Urinary bladder (tissue), 4 donors: Measurements from ENCODE around the gene SLC25A41. TPM values are rescaled to one million over a fixed set of nuclear protein-coding genes. Genes with fewer than 3 reads are reported as not detected.
A peak's percentile ranks its signal among the peaks of the same experiment; 100 is the strongest.

Source experiments
- DNase-seq: peaks from one replicate; pipeline ENCODE4 v3.0.0-alpha.2; 2015; ENCODE audit errors: extremely low spot score
- H3K27ac ChIP-seq: one replicate; pipeline ENCODE4 v1.5.1; 2013; ENCODE audit warnings: low read depth, mild to moderate bottlenecking, moderate library complexity
- H3K36me3 ChIP-seq: one replicate; pipeline ENCODE4 v1.6.1; 2013; ENCODE audit warnings: mild to moderate bottlenecking, moderate library complexity; ENCODE audit not compliant: insufficient read depth
- H3K4me1 ChIP-seq: one replicate; pipeline ENCODE4 v1.6.1; 2013; ENCODE audit warnings: mild to moderate bottlenecking, moderate library complexity; ENCODE audit not compliant: insufficient read depth
- H3K4me3 ChIP-seq: one replicate; pipeline ENCODE4 v1.5.1; 2013; ENCODE audit warnings: low read depth, low read length
- WGBS: extraction: QIAGEN DNeasy Blood & Tissue Kit; methylation state at CpG from one replicate; pipeline ENCODE4 v1.1.7; 2013; 5-methylcytosine and 5-hydroxymethylcytosine counted together
- polyA plus RNA-seq: library from polyadenylated mRNA; stranded (reverse); fragments of 200-250 nt; gene quantifications from one replicate; pipeline ENCODE4 v1.2.3, GENCODE V29; 2013
- total RNA-seq: library from RNA; depleted of rRNA; stranded (reverse); fragments of >200 nt; gene quantifications from one replicate; pipeline ENCODE4 v1.2.3, GENCODE V29; 2014
- donor health status: healthy with polysubstance abuse.
- donor health status: healthy.

Gene SLC25A41
- total RNA-seq (not detected), polyA plus RNA-seq (1.0 TPM)

GRCh38 chr19:6433663-6434062 lies at the start of gene SLC25A41:
SLC25A41 (minus strand) TSS chr19:6433763; CDS start chr19:6433693, 70 bp downstream.
- 92% methylated on average over 10 of the region's 10 CpGs for WGBS

GRCh38 chr19:6483235-6483634 lies 49.7 kb upstream of the SLC25A41 start:
- Histone ChIP-seq H3K4me1 (no peaks in the 10 kb centered on the region), H3K36me3 (no peaks in the 10 kb centered on the region), H3K27ac (no peak overlapping the region), H3K4me3 (no peak overlapping the region)
- DNase-seq = no peak
- 30% methylated on average over 3 of the region's 3 CpGs for WGBS

More at GRCh38 chr19:6433663-6434062, at the start of gene SLC25A41:
- no peak within 1 kb of the TSS for H3K4me3 ChIP-seq
- H3K27ac ChIP-seq = no peak within 1 kb of the TSS
- no peaks in the 10 kb centered on the region for H3K4me1 ChIP-seq
- H3K36me3 ChIP-seq = no peaks in the 10 kb centered on the region
- DNase-seq = no peak

- Histone ChIP-seq H3K36me3 (no peaks in the 10 kb centered on the region), H3K4me1 (no peaks in the 10 kb centered on the region), H3K4me3 (no peak overlapping the region), H3K27ac (no peak overlapping the region)
- DNase-seq = no peak
- 97% methylated on average over 8 of the region's 8 CpGs for WGBS
These were observed 48.8 kb upstream of the SLC25A41 start for GRCh38 chr19:6482343-6482686.

GRCh38 chr19:6481541-6482342 lies 48.2 kb upstream of the SLC25A41 start, which contains the start of gene DENND1C:
DENND1C (minus strand) TSS chr19:6481787; CDS start chr19:6481695, 92 bp downstream.
- Histone ChIP-seq H3K27ac (no peak within 1 kb of the TSS), H3K36me3 (no peaks in the 10 kb centered on the region), H3K4me3 (peak within 1 kb of the TSS; percentile 19), H3K4me1 (no peaks in the 10 kb centered on the region)
- no peak for DNase-seq
- WGBS = 36% methylated on average over 24 of the region's 24 CpGs

DNA sequence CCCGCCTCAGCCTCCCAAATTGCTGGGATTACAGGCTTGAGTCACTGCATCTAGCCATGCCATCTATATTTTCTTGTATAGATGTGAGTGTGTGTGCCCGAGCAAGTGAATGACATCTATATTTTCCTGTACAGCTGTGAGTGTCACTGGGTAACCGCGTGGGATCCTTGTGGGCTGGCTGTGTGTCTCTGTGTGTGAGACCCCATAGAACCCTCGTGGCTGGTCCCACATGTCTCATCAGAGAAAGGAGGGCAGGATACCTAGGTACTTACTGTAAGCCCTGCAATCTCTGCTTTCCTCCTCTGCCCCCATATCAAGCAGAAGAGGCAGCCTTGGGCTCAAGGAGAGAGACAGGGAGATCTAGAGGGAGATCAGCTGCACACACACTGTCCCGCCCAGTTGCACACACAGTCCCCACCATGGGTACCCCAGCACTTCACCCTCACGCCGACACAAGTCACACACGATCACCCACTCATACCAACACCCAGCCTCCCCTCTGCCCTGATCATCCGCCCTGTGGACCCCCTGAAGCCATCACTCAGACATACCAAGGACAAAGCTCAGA lies 47.4 kb upstream of the SLC25A41 start:
- WGBS = 75% methylated on average over 10 of the region's 10 CpGs
- Histone ChIP-seq H3K36me3 (no peaks in the 10 kb centered on the region), H3K4me1 (no peaks in the 10 kb centered on the region), H3K4me3 (peak overlapping the region; percentile 19), H3K27ac (no peak overlapping the region)
- no peak for DNase-seq

DNA sequence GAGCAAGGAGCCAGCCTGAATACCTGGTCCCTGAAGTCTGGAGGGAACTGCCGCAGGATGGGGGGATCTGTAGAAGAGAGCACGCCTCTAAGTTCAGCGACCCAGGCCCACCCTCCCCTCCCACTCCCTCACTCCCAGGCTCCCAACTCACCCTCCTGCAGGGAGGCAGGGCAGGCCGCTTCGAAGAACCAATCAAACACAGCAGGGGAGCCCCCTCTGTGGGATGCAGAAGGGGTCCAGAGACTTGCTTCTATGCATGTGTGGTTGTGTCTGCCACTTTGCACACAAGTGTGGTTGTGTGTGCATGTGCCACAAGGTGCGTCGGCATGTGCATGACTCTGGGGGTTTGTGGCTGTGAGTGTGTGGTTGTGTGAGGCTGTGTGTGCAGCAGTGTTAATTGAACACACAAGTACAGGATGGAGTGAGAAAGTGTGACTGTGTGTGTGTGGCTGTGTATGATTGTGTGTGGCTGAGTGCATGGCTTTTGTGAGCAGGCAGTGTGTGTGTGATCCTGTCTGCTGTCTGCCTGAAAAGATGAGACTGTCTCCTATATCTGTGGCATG lies 46.4 kb upstream of the SLC25A41 start:
- Histone ChIP-seq H3K36me3 (no peaks in the 10 kb centered on the region), H3K4me1 (no peaks in the 10 kb centered on the region), H3K27ac (no peak overlapping the region), H3K4me3 (no peak overlapping the region)
- 48% methylated on average over 7 of the region's 7 CpGs for WGBS
- DNase-seq = no peak

- no peak for DNase-seq
- Histone ChIP-seq H3K36me3 (no peaks in the 10 kb centered on the region), H3K4me3 (no peak overlapping the region), H3K4me1 (no peaks in the 10 kb centered on the region), H3K27ac (no peak overlapping the region)
- WGBS = 79% methylated on average over 13 of the region's 13 CpGs
These were observed 45.3 kb upstream of the SLC25A41 start for GRCh38 chr19:6478815-6479214.

GRCh38 chr19:6476896-6477431 lies 43.4 kb upstream of the SLC25A41 start:
- H3K36me3 ChIP-seq = no peaks in the 10 kb centered on the region
- H3K27ac ChIP-seq = no peak overlapping the region
- WGBS = 24% methylated on average over 29 of the region's 29 CpGs

GRCh38 chr19:6476155-6476895 lies 42.8 kb upstream of the SLC25A41 start:
- no peaks in the 10 kb centered on the region for H3K4me1 ChIP-seq

More at GRCh38 chr19:6476896-6477431, 43.4 kb upstream of the SLC25A41 start:
- no peak for DNase-seq
- H3K4me3 ChIP-seq = no peak overlapping the region
- no peaks in the 10 kb centered on the region for H3K4me1 ChIP-seq

DNA sequence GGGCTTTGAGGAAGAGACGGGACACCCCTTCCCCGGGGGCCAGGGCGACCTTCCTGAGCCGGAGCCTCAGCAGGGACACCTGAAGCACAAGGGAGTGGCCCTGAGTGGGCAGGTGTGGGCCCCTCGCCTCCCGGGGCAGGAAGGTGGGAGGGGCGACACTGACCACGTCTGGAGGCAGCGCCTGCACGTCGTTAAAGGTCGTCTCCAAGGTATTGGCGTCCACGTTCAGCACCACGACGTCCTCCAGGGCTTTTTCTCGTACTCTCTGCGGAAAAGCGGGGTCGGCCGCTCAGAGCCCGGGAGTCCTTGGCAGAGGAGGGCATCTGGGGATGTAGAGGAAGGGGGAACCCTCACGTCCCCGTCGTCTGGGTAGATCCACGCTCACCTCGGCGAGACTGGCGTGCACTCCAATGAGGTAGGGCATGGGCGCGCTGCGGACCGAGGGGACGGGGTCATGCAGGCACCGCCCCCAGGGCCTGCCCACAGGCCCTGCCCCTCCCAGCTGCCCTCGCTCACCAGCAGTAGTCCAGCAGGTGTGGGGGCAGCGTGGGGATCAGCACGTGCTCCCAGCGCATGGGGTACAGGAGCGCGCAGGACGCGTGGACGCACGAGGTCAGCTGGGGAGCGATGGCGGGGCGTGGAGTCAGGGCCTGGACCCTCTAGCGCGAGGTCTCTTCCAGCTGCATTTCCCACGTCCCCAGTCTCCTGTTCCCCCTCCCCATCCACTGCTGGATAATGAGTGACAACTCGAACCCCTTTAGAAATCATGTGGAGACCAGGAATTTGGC lies 42.0 kb upstream of the SLC25A41 start:
- no peak overlapping the region for H3K27ac ChIP-seq
- H3K4me3 ChIP-seq = no peak overlapping the region
- no peaks in the 10 kb centered on the region for H3K36me3 ChIP-seq
- 10% methylated on average over 52 of the region's 52 CpGs for WGBS
- no peaks in the 10 kb centered on the region for H3K4me1 ChIP-seq
- DNase-seq = no peak

More at GRCh38 chr19:6476155-6476895, 42.8 kb upstream of the SLC25A41 start:
- DNase-seq = peak; percentile 8
- Histone ChIP-seq H3K4me3 (no peak overlapping the region), H3K36me3 (no peaks in the 10 kb centered on the region), H3K27ac (no peak overlapping the region)
- WGBS = 10% methylated on average over 33 of the region's 33 CpGs

DNA sequence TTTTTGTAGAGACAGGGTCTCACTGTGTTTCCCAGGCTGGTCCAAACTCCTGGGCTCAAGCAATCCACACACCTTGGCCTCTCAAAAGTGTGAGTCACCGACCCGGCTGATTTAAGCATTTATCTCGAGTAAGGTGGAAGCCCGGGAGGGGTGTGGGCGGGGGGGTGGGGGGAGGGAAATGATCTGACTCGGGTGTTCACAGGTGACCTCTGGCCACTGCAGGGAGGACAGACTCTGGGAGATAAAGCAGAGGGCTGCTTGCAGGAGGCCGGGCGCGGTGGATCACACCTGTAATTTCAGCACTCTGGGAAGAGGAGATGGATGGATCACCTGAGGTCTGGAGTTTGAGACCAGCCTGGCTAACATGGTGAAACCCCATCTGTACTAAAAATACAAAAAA lies 40.1 kb upstream of the SLC25A41 start:
- H3K36me3 ChIP-seq = no peaks in the 10 kb centered on the region
- no peak for DNase-seq
- H3K27ac ChIP-seq = no peak overlapping the region
- H3K4me3 ChIP-seq = no peak overlapping the region
- 76% methylated on average over 9 of the region's 9 CpGs for WGBS
- H3K4me1 ChIP-seq = no peaks in the 10 kb centered on the region

- no peaks in the 10 kb centered on the region for H3K36me3 ChIP-seq
- WGBS = 68% methylated on average over 4 of the region's 4 CpGs
- no peak for DNase-seq
- H3K27ac ChIP-seq = no peak overlapping the region
- H3K4me3 ChIP-seq = no peak overlapping the region
- no peaks in the 10 kb centered on the region for H3K4me1 ChIP-seq
These were observed 39.1 kb upstream of the SLC25A41 start for GRCh38 chr19:6472713-6473112.

DNA sequence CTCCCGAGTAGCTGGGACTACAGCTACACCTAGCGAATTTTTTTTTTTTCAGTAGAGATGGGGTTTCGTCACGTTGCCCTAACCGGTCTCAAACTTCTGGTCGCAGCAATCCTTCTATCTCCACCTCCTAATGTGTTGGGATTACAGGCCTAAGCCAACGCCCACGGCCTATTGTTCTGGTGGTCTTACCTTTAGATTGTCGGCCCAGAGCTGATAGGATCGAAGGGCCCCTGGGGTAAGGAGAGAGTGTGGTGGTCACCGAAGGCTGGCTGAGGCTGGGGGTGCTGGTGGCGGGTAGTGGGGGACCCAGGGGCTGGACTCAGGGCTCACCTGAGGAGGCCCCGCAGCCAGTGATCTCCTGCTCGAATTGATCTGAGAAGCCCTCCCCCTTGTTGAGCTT lies 37.5 kb upstream of the SLC25A41 start:
- WGBS = 81% methylated on average over 14 of the region's 14 CpGs
- no peak overlapping the region for H3K27ac ChIP-seq
- DNase-seq = no peak
- H3K36me3 ChIP-seq = no peaks in the 10 kb centered on the region
- H3K4me3 ChIP-seq = no peak overlapping the region
- H3K4me1 ChIP-seq = no peaks in the 10 kb centered on the region
